ENCODE results near the gene PTH2. TPM values are rescaled to one million over a fixed set of nuclear protein-coding genes. Genes with fewer than 3 reads are reported as not detected.

PTH2 gene
- total and polyA plus RNA-seq, 10 of the 15 experiments (the other 5 are each of a cell fraction or from before 2014, with no cell fraction given): not detected

DNA sequence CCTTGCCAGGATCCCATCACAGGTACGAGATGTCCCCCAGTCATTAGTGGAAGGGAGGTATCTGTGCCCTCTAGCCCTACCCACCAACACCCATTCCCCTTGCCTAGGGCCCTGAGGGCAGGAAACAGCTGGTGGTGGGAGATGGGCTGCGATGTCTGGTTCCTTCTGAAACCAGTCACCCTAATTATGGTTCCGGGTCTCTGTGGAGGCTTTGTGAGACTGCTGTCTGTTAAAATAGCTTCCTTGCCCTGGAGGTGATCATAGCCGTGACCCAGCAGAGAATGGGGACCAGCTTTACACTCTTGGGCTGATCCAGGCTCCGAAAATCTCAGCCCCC lies 35.3 kb upstream of the PTH2 start (continued):
- TF ChIP-seq, protein P1, sequence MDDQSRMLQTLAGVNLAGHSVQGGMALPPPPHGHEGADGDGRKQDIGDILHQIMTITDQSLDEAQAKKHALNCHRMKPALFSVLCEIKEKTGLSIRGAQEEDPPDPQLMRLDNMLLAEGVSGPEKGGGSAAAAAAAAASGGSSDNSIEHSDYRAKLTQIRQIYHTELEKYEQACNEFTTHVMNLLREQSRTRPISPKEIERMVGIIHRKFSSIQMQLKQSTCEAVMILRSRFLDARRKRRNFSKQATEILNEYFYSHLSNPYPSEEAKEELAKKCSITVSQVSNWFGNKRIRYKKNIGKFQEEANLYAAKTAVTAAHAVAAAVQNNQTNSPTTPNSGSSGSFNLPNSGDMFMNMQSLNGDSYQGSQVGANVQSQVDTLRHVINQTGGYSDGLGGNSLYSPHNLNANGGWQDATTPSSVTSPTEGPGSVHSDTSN (IDR thresholded peaks at IDR 0.05; ENCODE audit: insufficient replicate concordance, low read depth, low read length): peak; percentile 48
- TF ChIP-seq HDGF (IDR thresholded peaks at IDR 0.05) (no peak), IKZF1 (conservative IDR thresholded peaks at IDR 0.05) (peak; percentile 16; the same call in 1 of the 2 replicates), GABPA (IDR thresholded peaks at IDR 0.05; ENCODE audit: low read depth) (peak; percentile 81)

DNA sequence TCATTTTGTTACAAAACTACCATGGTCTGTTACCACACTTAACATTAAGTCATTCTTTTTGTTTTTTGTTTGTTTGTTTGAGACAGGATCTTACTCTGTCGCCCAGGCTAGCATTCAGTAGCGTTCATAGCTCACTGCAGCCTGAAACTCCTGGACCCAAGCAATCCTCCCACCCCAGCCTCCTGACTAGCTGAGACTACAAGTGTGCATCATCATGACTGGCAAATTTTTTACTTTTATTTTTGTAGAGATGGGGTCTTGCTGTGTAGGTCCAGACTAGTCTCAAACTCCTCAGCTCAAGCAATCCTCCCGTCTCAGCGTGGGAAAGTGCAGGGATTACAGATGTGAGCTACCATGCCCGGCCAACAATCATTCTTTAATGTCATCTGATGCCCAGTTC lies 33.1 kb upstream of the PTH2 start:
- H3K27me3 ChIP-seq (replicated peaks in 1 of 2; ENCODE audit: control insufficient read depth in 2 of 2, insufficient read depth in 2 of 2, low read length in 1 of 2): no peaks in the 10 kb centered on the region
- RAD21 ChIA-PET (ENCODE audit: unreplicated experiment): interaction anchor here (1.0 to 9.0 kb wide), 2 partner anchors 15 to 184 kb away, joined by 3 to 90 read pairs; partner anchors contain the start of gene RRAS
- intact Hi-C loops (cut with micrococcal nuclease; ENCODE audit: unreplicated experiment): no loop called here

More for the DNA sequence above, 33.1 kb upstream of the PTH2 start:
- Histone ChIP-seq H3K79me2 (ENCODE audit: control insufficient read depth, insufficient read depth, low read length) (peaks cover 19% of the 10 kb centered on the region), H3K4me2 (ENCODE audit: control insufficient read depth, insufficient read depth) (no peak overlapping the region), H3K9me3 (replicated peaks; ENCODE audit: control insufficient read depth, insufficient read depth, low read length) (no peaks in the 10 kb centered on the region), H3K9ac (ENCODE audit: control insufficient read depth, insufficient read depth, low read length) (no peak overlapping the region), H3K4me1 (ENCODE audit: control insufficient read depth, insufficient read depth, low read length) (peaks cover 25% of the 10 kb centered on the region), H4K20me1 (ENCODE audit: control insufficient read depth, insufficient read depth) (no peaks in the 10 kb centered on the region), H3K36me3 (ENCODE audit: control insufficient read depth in 2 of 2, insufficient read depth in 2 of 2, low read length in 1 of 2) (peaks cover 0 to 5% of the 10 kb centered on the region in 2 experiments), H3K27ac (ENCODE audit: control insufficient read depth, insufficient read depth) (no peak overlapping the region), H2AFZ (ENCODE audit: control insufficient read depth, low read depth, low read length) (no peak overlapping the region), H3K4me3 (no peak overlapping the region)
- ATAC-seq (no peak), DNase-seq (ENCODE audit: low read depth, low spot score) (no peak), FAIRE-seq (no peak)
- in situ Hi-C loops (cut with MboI): no loop called here
- BruUV-seq (replicated peaks): no TSS peak
- ChIA-PET POLR2A (interaction anchor here (0.8 to 6.1 kb wide), 2 partner anchors 14 to 38 kb away, joined by 5 to 44 read pairs; partner anchors contain the start of gene RPS11), SMC1A (ENCODE audit: uncharacterized antibody, unreplicated experiment) (interaction anchor here (9.0 kb wide), 1 partner anchor 13 kb away, joined by 53 read pairs; no protein-coding TSS in a partner anchor), CTCF (interaction anchor here (0.7 to 4.9 kb wide), 7 partner anchors 12 to 127 kb away, joined by 3 to 31 read pairs (median 3); partner anchors contain the start of gene FLT3LG)
- over 99% methylated on average over 5 of the region's 5 CpGs for WGBS (ENCODE audit: insufficient coverage, insufficient replicate concordance, low lambda C conversion rate, missing lambda C conversion rate)
- TF ChIP-seq FOS (IDR thresholded peaks at IDR 0.05; ENCODE audit: borderline replicate concordance, extremely low read depth, insufficient read length) (no peak), RAD51 (IDR thresholded peaks at IDR 0.05) (no peak), WRNIP1 (IDR thresholded peaks at IDR 0.05; ENCODE audit: borderline replicate concordance, low read depth, low read length) (no peak), SRF (IDR thresholded peaks at IDR 0.05; ENCODE audit: low read depth in 2 of 2, low read length in 2 of 2) (no peak), NFXL1 (IDR thresholded peaks at IDR 0.05; ENCODE audit: borderline replicate concordance) (no peak), TCF7 (IDR thresholded peaks at IDR 0.05; ENCODE audit: borderline replicate concordance) (no peak), NFIC (IDR thresholded peaks at IDR 0.05; ENCODE audit: low read depth, low read length) (no peak)

All from GM12878 (cell line).